ENCODE data around the gene PLA2G5. TPM values are rescaled to one million over a fixed set of nuclear protein-coding genes. Genes with fewer than 3 reads are reported as not detected.
"Not testable (repeated sequence)": the region's sequence is repeated elsewhere in the genome, so short reads cannot be mapped to it uniquely, and the experiment has no call there.

Gene PLA2G5
- total RNA-seq, 3 donors from 2014 or later (not counting 1 experiment from before 2014, with no cell fraction given), result not detected

DNA sequence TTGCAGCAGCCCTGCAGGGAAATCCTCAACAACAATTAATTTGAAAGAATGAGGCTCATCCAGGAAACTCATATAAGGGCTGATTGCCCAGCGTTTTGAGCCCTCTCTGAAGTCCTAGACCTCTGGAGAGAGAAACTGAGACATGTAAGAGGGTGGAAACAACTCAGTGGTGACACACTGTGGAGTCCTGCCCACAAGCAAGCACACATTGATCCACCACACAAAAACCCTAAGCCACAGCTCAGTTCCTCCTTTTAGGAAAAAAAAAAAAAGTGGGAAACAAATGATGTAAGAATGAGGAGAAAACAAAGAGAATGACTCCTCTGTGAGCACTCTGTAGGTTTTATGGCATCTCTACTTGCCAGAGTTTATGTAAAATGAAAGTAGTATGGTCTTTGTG is 22.9 kb upstream of the PLA2G5 start:
- Mint-ChIP-seq H3K36me3 (peaks cover 19% of the 10 kb centered on the region), H3K9me3 (peaks cover 0 to 4% of the 10 kb centered on the region in 2 donors), H3K4me1 (no peaks in the 10 kb centered on the region), H3K4me3 (no peak overlapping the region), H3K27me3 (ENCODE audit: low read depth in 2 of 2) (peaks cover 4 to 11% of the 10 kb centered on the region in 2 donors), H3K27ac (no peak overlapping the region)
- H3K27me3 ChIP-seq (ENCODE audit: control insufficient read depth, insufficient read depth, low read length), result peaks cover 2% of the 10 kb centered on the region
- TF ChIP-seq, protein P1, sequence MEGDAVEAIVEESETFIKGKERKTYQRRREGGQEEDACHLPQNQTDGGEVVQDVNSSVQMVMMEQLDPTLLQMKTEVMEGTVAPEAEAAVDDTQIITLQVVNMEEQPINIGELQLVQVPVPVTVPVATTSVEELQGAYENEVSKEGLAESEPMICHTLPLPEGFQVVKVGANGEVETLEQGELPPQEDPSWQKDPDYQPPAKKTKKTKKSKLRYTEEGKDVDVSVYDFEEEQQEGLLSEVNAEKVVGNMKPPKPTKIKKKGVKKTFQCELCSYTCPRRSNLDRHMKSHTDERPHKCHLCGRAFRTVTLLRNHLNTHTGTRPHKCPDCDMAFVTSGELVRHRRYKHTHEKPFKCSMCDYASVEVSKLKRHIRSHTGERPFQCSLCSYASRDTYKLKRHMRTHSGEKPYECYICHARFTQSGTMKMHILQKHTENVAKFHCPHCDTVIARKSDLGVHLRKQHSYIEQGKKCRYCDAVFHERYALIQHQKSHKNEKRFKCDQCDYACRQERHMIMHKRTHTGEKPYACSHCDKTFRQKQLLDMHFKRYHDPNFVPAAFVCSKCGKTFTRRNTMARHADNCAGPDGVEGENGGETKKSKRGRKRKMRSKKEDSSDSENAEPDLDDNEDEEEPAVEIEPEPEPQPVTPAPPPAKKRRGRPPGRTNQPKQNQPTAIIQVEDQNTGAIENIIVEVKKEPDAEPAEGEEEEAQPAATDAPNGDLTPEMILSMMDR (IDR thresholded peaks at IDR 0.05), result no peak
- H3K27ac ChIP-seq (ENCODE audit: low read length), result no peak overlapping the region
- no peak for DNase-seq
- no peaks in the 10 kb centered on the region for H3K4me1 ChIP-seq (ENCODE audit: control insufficient read depth, insufficient read depth, low read length)
- no peaks in the 10 kb centered on the region for H3K9me3 ChIP-seq (ENCODE audit: control insufficient read depth, insufficient read depth, low read length)
- intact Hi-C loops (cut with micrococcal nuclease), result no loop called here
- no peak overlapping the region for H3K4me3 ChIP-seq (ENCODE audit: low read length)
- ATAC-seq, result no peak
- no peaks in the 10 kb centered on the region for H3K36me3 ChIP-seq (ENCODE audit: control insufficient read depth, insufficient read depth, low read length)
- WGBS (ENCODE audit: insufficient coverage), result 67% methylated on average over 1 of the region's 1 CpG

GRCh38 chr1:20048563-20048962 is 21.4 kb upstream of the PLA2G5 start:
- no peak overlapping the region for H3K27ac Mint-ChIP-seq
- Histone ChIP-seq H3K4me1 (ENCODE audit: control insufficient read depth, insufficient read depth, low read length) (no peaks in the 10 kb centered on the region), H3K36me3 (ENCODE audit: control insufficient read depth, insufficient read depth, low read length) (no peaks in the 10 kb centered on the region), H3K27me3 (ENCODE audit: control insufficient read depth, insufficient read depth, low read length) (peaks cover 2% of the 10 kb centered on the region), H3K27ac (ENCODE audit: low read length) (no peak overlapping the region), H3K9me3 (ENCODE audit: control insufficient read depth, insufficient read depth, low read length) (no peaks in the 10 kb centered on the region), H3K4me3 (ENCODE audit: low read length) (no peak overlapping the region)
- peaks cover 0 to 4% of the 10 kb centered on the region in 2 donors for H3K9me3 Mint-ChIP-seq
- H3K36me3 Mint-ChIP-seq, result peaks cover 19% of the 10 kb centered on the region
- ATAC-seq (no peak), DNase-seq (no peak)
- no CpG with 5 or more reads among the region's 1 CpG for WGBS (ENCODE audit: insufficient coverage)
- intact Hi-C loops (cut with micrococcal nuclease), result no loop called here
- TF ChIP-seq, protein P1 (IDR thresholded peaks at IDR 0.05), result no peak
- no peak overlapping the region for H3K4me3 Mint-ChIP-seq
- H3K27me3 Mint-ChIP-seq (ENCODE audit: low read depth in 2 of 2), result peaks cover 4 to 11% of the 10 kb centered on the region in 2 donors
- no peaks in the 10 kb centered on the region for H3K4me1 Mint-ChIP-seq

GRCh38 chr1:20049056-20049798 is 20.8 kb upstream of the PLA2G5 start:
- WGBS (ENCODE audit: insufficient coverage), result no CpG with 5 or more reads among the region's 1 CpG

DNA sequence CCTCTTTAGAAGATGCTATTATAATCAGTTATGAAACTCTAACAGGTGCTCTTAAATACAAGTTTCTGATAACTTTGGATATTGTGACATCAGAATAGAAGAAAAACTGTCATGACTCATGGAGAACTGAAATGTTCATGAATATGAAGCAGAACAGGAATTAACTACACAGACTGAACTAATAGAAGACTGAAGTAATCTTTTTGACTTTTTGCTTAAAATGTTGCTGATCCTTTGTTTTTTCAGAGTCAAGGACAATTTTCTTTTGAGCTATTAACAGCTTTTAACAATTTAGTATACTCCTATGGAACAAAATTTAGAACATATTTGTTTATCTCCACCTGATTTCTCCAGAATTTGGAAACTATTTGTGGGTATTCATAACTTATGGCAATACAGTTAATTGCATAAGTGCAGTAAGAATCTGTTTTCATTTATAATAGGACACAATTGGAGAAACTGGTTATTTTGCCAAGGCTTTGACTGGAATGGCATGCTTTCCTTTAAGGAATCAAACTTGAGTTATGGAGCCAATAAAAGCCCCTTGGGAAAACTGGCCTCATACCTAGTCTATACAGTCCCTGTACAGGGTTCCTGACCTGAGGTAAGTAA is 18.7 kb upstream of the PLA2G5 start:
- Mint-ChIP-seq H3K36me3 (peaks cover 19% of the 10 kb centered on the region), H3K27me3 (ENCODE audit: low read depth in 2 of 2) (peaks cover 4 to 23% of the 10 kb centered on the region in 2 donors), H3K4me3 (no peak overlapping the region), H3K27ac (no peak overlapping the region), H3K9me3 (peaks cover 0 to 4% of the 10 kb centered on the region in 2 donors), H3K4me1 (peaks cover 0 to 5% of the 10 kb centered on the region in 2 donors)
- Histone ChIP-seq H3K27ac (ENCODE audit: low read length) (no peak overlapping the region), H3K27me3 (ENCODE audit: control insufficient read depth, insufficient read depth, low read length) (no peaks in the 10 kb centered on the region), H3K4me3 (ENCODE audit: low read length) (no peak overlapping the region), H3K4me1 (ENCODE audit: control insufficient read depth, insufficient read depth, low read length) (no peaks in the 10 kb centered on the region), H3K9me3 (ENCODE audit: control insufficient read depth, insufficient read depth, low read length) (no peaks in the 10 kb centered on the region), H3K36me3 (ENCODE audit: control insufficient read depth, insufficient read depth, low read length) (no peaks in the 10 kb centered on the region)
- TF ChIP-seq, protein P1 (IDR thresholded peaks at IDR 0.05), result no peak
- ATAC-seq (no peak), DNase-seq (no peak)
- intact Hi-C loops (cut with micrococcal nuclease), result no loop called here

More at GRCh38 chr1:20049056-20049798, 20.8 kb upstream of the PLA2G5 start:
- H3K27me3 ChIP-seq (ENCODE audit: control insufficient read depth, insufficient read depth, low read length); H3K36me3 ChIP-seq (ENCODE audit: control insufficient read depth, insufficient read depth, low read length); H3K9me3 ChIP-seq (ENCODE audit: control insufficient read depth, insufficient read depth, low read length); H3K27ac ChIP-seq (ENCODE audit: low read length); H3K27ac Mint-ChIP-seq; H3K4me3 ChIP-seq (ENCODE audit: low read length); H3K4me1 Mint-ChIP-seq; ATAC-seq; H3K4me1 ChIP-seq (ENCODE audit: control insufficient read depth, insufficient read depth, low read length); DNase-seq; H3K4me3 Mint-ChIP-seq; H3K9me3 Mint-ChIP-seq; intact Hi-C loops (cut with micrococcal nuclease): not testable (repeated sequence)
- peaks cover 19% of the 10 kb centered on the region for H3K36me3 Mint-ChIP-seq
- peaks cover 4 to 11% of the 10 kb centered on the region in 2 donors for H3K27me3 Mint-ChIP-seq (ENCODE audit: low read depth in 2 of 2)

Data from natural killer cell (primary cell).